Endothelial cell of umbilical vein (primary cell): Measurements from ENCODE around the gene CDK9. TPM values are rescaled to one million over a fixed set of nuclear protein-coding genes. Genes with fewer than 3 reads are reported as not detected.

Experiments
- BruUV-seq: library from RNA; stranded (reverse); fragments of 400-500 nt; replicated peaks from 2 replicates; lab custom pipeline; 2021; lab: Mats Ljungman, UMichigan
- CTCF ChIA-PET: fragments of 300-600, 350-600 bp; sonication (Branson Sonifier 250); formaldehyde crosslinking; loops from one replicate; lab custom pipeline; 2021; ENCODE audit warnings: antibody characterized with exemption, inconsistent platforms; lab: Charles Lee
- POLR2A ChIA-PET: fragments of 300-600, 350-600 bp; sonication (Branson Sonifier 250); formaldehyde crosslinking; loops from one replicate; lab custom pipeline; 2021; ENCODE audit warnings: antibody characterized with exemption, inconsistent platforms; lab: Charles Lee
- DNase-seq: peaks from one replicate; pipeline ENCODE4 v3.0.0-alpha.2; 2011; ENCODE audit warnings: low read depth, low spot score
- FAIRE-seq: peaks from 2 replicates; lab custom pipeline; 2011; peaks lifted over from hg19 to GRCh38; lab: Jason Lieb, UNC
- H2AFZ ChIP-seq: 2 replicates; pipeline ENCODE4 v1.6.0; 2012; ENCODE audit warnings: low read depth, low read length, control low read depth, inconsistent platforms
- H3K27ac ChIP-seq: 2 replicates; pipeline ENCODE4 v1.5.1; 2011; ENCODE audit warnings: low read depth, mild to moderate bottlenecking, control low read depth, low read length, moderate library complexity; ENCODE audit not compliant: insufficient read depth
- H3K27me3 ChIP-seq, 2 experiments: 2 replicates each; pipeline versions ENCODE4 v1.6.0 to v1.6.1; 2011; ENCODE audit warnings: low read length in 2 of 2, mixed read lengths in 1 of 2; ENCODE audit not compliant: control insufficient read depth in 2 of 2, insufficient read depth in 2 of 2
- H3K36me3 ChIP-seq, 2 experiments: 2 replicates in 1 of 2; 3 replicates in 1 of 2; pipeline ENCODE4 v1.5.1; 2011; ENCODE audit warnings: low read length in 2 of 2, mild to moderate bottlenecking in 1 of 2, moderate library complexity in 1 of 2; ENCODE audit not compliant: control insufficient read depth in 2 of 2, insufficient read depth in 2 of 2; ENCODE audit errors: extremely low read depth in 1 of 2
- H3K4me1 ChIP-seq: 3 replicates; pipeline ENCODE4 v1.5.1; 2011; ENCODE audit warnings: mild to moderate bottlenecking, low read length; ENCODE audit not compliant: control insufficient read depth, insufficient read depth; ENCODE audit errors: extremely low read depth
- H3K4me2 ChIP-seq: 2 replicates; pipeline ENCODE4 v1.6.1; 2011; ENCODE audit warnings: low read length, control low read depth, mixed read lengths; ENCODE audit not compliant: insufficient read depth
- H3K4me3 ChIP-seq, 3 experiments: fragments of 200-600 bp in 1 of 3; sonication (generic), shearing (Covaris generic) in 1 of 3; replicated peaks in 1 of 3; 2 replicates each; pipeline ENCODE4 v1.5.1; 2011 to 2016; ENCODE audit warnings: control low read depth in 3 of 3, low read length in 3 of 3, mild to moderate bottlenecking in 2 of 3, inconsistent platforms in 1 of 3, low read depth in 1 of 3, moderate library complexity in 1 of 3; ENCODE audit not compliant: insufficient read depth in 1 of 3
- H3K79me2 ChIP-seq: 2 replicates; pipeline ENCODE4 v1.6.0; 2012; ENCODE audit warnings: low read length, inconsistent platforms; ENCODE audit not compliant: control insufficient read depth, insufficient read depth
- H3K9ac ChIP-seq: replicated peaks from 2 replicates; pipeline ENCODE3; 2011; ENCODE audit warnings: low read length, control low read depth; ENCODE audit not compliant: insufficient read depth; ENCODE audit errors: extremely low read depth
- H3K9me1 ChIP-seq: replicated peaks from 3 replicates; pipeline ENCODE4 v1.6.0; 2011; ENCODE audit warnings: mild to moderate bottlenecking, low read length; ENCODE audit not compliant: control insufficient read depth, insufficient read depth; ENCODE audit errors: extremely low read depth
- H3K9me3 ChIP-seq: replicated peaks from 2 replicates; pipeline ENCODE4 v1.5.1; 2012; ENCODE audit warnings: low read length, inconsistent platforms; ENCODE audit not compliant: control insufficient read depth, insufficient read depth
- H4K20me1 ChIP-seq: replicated peaks from 2 replicates; pipeline ENCODE3; 2011; ENCODE audit warnings: mild to moderate bottlenecking, low read length; ENCODE audit not compliant: control insufficient read depth, insufficient read depth; ENCODE audit errors: extremely low read depth
- FOS ChIP-seq: IDR thresholded peaks from 2 replicates; pipeline ENCODE4 v1.6.1; 2011; ENCODE audit warnings: mild to moderate bottlenecking, low read length, moderate library complexity, borderline replicate concordance; ENCODE audit not compliant: insufficient read depth
- GATA2 ChIP-seq: IDR thresholded peaks from 2 replicates; pipeline ENCODE4 v1.7.0; 2011; ENCODE audit warnings: low read depth, mild to moderate bottlenecking, moderate library complexity, mixed read lengths, low read length; ENCODE audit not compliant: insufficient read length, insufficient read depth
- POLR2A ChIP-seq: IDR thresholded peaks from 2 replicates; pipeline ENCODE4 v1.6.1; 2012; ENCODE audit warnings: low read depth, mild to moderate bottlenecking, control low read depth, low read length
- POLR2AphosphoS5 ChIP-seq: IDR thresholded peaks from 2 replicates; pipeline ENCODE4 v1.6.1; 2012; ENCODE audit warnings: low read depth, mild to moderate bottlenecking, control low read depth, low read length, moderate library complexity; ENCODE audit not compliant: insufficient read depth
- dilution Hi-C: fragments of 300-500 bp; cut with MboI; formaldehyde crosslinking; loops from one replicate; pipeline ENCODE4 v1.15.0; 2019; ENCODE audit warnings: low sequenced_read_pairs; ENCODE audit not compliant: extremely low pct_ligation_motif_present
- intact Hi-C: fragments of 100-400 bp; cut with micrococcal nuclease; formaldehyde crosslinking; loops from one replicate; pipeline ENCODE4 v1.10.0; 2022
- polyA plus RNA-seq, 4 experiments: library from polyadenylated mRNA; depleted of rRNA in 3 of 4; stranded (reverse) in 3 of 4; unstranded in 1 of 4; fragments of >200 nt; gene quantifications; 2 replicates each; pipeline versions ENCODE4 v1.2.1 to v1.2.3, GENCODE V29; 2011 to 2012; ENCODE audit warnings: missing spikeins in 1 of 4
- total RNA-seq: library from RNA; stranded (reverse); gene quantifications from 2 replicates; pipeline ENCODE4 v1.2.3, GENCODE V29; 2021
- TF ChIP-seq, protein P1 (sequence below): IDR thresholded peaks from 2 replicates; pipeline ENCODE4 v1.6.1; 2011; ENCODE audit not compliant: insufficient read depth, insufficient read length
- TF ChIP-seq, protein P2 (sequence below), 2 donors: IDR thresholded peaks; 1 replicate in 1 of 2; 2 replicates in 1 of 2; pipeline ENCODE4 v1.5.1; 2011; ENCODE audit warnings: low read length in 2 of 2, mild to moderate bottlenecking in 2 of 2, moderate library complexity in 2 of 2, control low read depth in 1 of 2, inconsistent platforms in 1 of 2, low read depth in 1 of 2; ENCODE audit not compliant: insufficient read depth in 1 of 2; ENCODE audit errors: extremely low read depth in 1 of 2

Gene CDK9
- total and polyA plus RNA-seq, 2 donors (not counting 3 experiments of a cell fraction or from before 2014, with no cell fraction given): 92.2 to 124 TPM

DNA sequence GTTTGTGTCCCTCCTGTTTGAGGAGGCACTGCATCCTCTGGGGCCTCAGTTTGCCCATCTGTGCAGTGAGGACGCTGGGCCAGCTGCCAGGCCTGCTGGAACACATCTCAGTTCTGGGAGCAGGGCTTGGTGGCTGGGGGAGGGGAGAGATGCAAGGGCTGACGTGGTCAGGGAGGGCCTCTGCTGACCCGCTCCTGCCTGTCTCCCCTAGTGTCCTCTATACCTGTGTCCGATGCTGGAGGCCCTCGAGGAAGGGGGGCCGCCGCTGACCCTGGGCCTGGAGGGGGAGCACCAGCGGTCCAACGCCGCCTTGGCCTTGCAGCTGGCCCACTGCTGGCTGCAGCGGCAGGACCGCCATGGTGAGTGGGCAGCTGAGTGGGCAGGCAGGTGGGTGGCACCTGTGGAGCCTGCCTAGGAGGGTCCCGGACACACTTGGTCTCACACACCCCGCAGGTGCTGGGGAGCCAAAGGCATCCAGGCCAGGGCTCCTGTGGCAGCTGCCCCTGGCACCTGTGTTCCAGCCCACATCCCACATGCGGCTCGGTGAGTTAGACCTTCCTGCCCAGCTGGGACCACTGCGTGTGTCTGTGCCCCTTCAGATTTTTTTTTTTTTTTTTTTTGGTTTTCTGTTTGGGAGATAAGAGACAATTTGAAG, 22.6 kb downstream of the CDK9 start:
- Histone ChIP-seq H3K9me1 (no peaks in the 10 kb centered on the region), H3K36me3 (peaks cover 6 to 27% of the 10 kb centered on the region in 2 experiments), H3K9me3 (no peaks in the 10 kb centered on the region), H3K4me2 (no peak overlapping the region), H3K79me2 (peaks cover 19% of the 10 kb centered on the region), H3K4me1 (peaks cover 11% of the 10 kb centered on the region), H4K20me1 (no peaks in the 10 kb centered on the region), H3K9ac (no peak overlapping the region), H3K27me3 (no peaks in the 10 kb centered on the region), H2AFZ (no peak overlapping the region), H3K27ac (no peak overlapping the region), H3K4me3 (no peak overlapping the region)
- FAIRE-seq (no peak), DNase-seq (no peak)
- CTCF ChIA-PET: interaction anchor here (0.6 to 1.5 kb wide), 5 partner anchors 43 to 874 kb away, joined by 3 to 12 read pairs (median 3); partner anchors contain the start of gene TOR2A
- TF ChIP-seq, protein P1, sequence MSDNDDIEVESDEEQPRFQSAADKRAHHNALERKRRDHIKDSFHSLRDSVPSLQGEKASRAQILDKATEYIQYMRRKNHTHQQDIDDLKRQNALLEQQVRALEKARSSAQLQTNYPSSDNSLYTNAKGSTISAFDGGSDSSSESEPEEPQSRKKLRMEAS: no peak
- intact Hi-C loops: no loop called here
- dilution Hi-C loops: no loop called here
- POLR2A ChIA-PET: interaction anchor here (0.6 to 0.7 kb wide), 2 partner anchors 37 to 39 kb away, joined by 4 to 5 read pairs; no protein-coding TSS in a partner anchor
- no TSS peak for BruUV-seq

DNA sequence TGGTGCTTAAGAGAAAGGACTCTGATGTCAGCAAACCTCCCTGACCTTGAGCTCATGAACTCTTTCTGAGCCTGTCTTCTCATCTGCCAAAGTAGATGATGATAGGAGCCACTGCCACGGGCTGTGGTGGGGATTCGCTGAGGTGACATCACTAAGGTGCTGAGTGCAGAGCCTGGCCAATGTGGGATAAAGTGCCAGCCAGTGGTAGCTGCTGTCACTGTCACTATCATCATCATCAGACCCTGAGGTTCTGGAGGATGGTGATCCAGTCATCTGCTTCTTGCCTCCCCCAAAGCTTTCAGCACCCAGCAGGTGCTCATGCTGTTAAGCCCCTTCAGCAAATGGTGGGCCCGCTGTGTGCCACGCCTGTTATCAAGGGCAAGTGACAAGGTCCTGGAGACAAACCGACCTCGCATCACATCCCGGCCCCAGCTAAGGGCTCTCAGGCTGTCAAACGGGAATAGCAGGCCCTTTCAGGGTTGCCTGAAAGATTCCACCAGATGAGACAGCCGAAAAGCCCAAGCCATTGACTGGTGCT, 23.2 kb downstream of the CDK9 start:
- no peak overlapping the region for H3K4me2 ChIP-seq
- no TSS peak for BruUV-seq
- no peaks in the 10 kb centered on the region for H3K9me1 ChIP-seq
- H3K27ac ChIP-seq: no peak overlapping the region
- peaks cover 8 to 32% of the 10 kb centered on the region in 2 experiments for H3K36me3 ChIP-seq
- peaks cover 5% of the 10 kb centered on the region for H3K4me1 ChIP-seq
- H3K79me2 ChIP-seq: peaks cover 13% of the 10 kb centered on the region
- no peaks in the 10 kb centered on the region for H3K9me3 ChIP-seq
- no peaks in the 10 kb centered on the region for H3K27me3 ChIP-seq
- H2AFZ ChIP-seq: no peak overlapping the region
- intact Hi-C loops: no loop called here
- CTCF ChIA-PET: interaction anchor here (0.6 to 1.5 kb wide), 5 partner anchors 44 to 874 kb away, joined by 3 to 12 read pairs (median 3); partner anchors contain the start of gene TOR2A
- FAIRE-seq (no peak), DNase-seq (no peak)
- no peaks in the 10 kb centered on the region for H4K20me1 ChIP-seq
- POLR2A ChIA-PET: interaction anchor here (0.6 to 0.7 kb wide), 2 partner anchors 36 to 38 kb away, joined by 4 to 5 read pairs; no protein-coding TSS in a partner anchor
- dilution Hi-C loops: no loop called here
- no peak for TF ChIP-seq POLR2A
- TF ChIP-seq, protein P1: no peak
- TF ChIP-seq, protein P2, sequence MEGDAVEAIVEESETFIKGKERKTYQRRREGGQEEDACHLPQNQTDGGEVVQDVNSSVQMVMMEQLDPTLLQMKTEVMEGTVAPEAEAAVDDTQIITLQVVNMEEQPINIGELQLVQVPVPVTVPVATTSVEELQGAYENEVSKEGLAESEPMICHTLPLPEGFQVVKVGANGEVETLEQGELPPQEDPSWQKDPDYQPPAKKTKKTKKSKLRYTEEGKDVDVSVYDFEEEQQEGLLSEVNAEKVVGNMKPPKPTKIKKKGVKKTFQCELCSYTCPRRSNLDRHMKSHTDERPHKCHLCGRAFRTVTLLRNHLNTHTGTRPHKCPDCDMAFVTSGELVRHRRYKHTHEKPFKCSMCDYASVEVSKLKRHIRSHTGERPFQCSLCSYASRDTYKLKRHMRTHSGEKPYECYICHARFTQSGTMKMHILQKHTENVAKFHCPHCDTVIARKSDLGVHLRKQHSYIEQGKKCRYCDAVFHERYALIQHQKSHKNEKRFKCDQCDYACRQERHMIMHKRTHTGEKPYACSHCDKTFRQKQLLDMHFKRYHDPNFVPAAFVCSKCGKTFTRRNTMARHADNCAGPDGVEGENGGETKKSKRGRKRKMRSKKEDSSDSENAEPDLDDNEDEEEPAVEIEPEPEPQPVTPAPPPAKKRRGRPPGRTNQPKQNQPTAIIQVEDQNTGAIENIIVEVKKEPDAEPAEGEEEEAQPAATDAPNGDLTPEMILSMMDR (IDR thresholded peaks at IDR 0.05; ENCODE audit: extremely low read depth in 1 of 2, insufficient read depth in 1 of 2, low read depth in 1 of 2, low read length in 2 of 2): no peak
- TF ChIP-seq FOS: no peak
- no peak for TF ChIP-seq GATA2
- no peak for TF ChIP-seq POLR2AphosphoS5
- H3K4me3 ChIP-seq: no peak overlapping the region
- H3K9ac ChIP-seq: no peak overlapping the region
